BJ (cell line): ENCODE data around the gene MON1B. TPM values are rescaled to one million over a fixed set of nuclear protein-coding genes. Genes with fewer than 3 reads are reported as not detected.
"Not testable (repeated sequence)": the region's sequence is repeated elsewhere in the genome, so short reads cannot be mapped to it uniquely, and the experiment has no call there.

Experiments used
- CTCF ChIA-PET: fragments of 350-600 bp; formaldehyde crosslinking; extraction: SDS; loops from one replicate; lab custom pipeline; 2021; ENCODE audit warnings: antibody characterized with exemption, inconsistent platforms; lab: Yijun Ruan, JAX
- POLR2A ChIA-PET: fragments of 300-600 bp; sonication (Branson Sonifier 250); formaldehyde crosslinking; extraction: SDS; loops from one replicate; lab custom pipeline; 2021; ENCODE audit warnings: antibody characterized with exemption; lab: Charles Lee
- DNase-seq: peaks from one replicate; pipeline ENCODE4 v3.0.0-alpha.2; 2011; ENCODE audit warnings: low read depth
- H3K27me3 ChIP-seq: 2 replicates; pipeline ENCODE4 v1.6.0; 2011; ENCODE audit warnings: low read length; ENCODE audit not compliant: control insufficient read depth, insufficient read depth
- H3K36me3 ChIP-seq: 2 replicates; pipeline ENCODE4 v1.5.1; 2011; ENCODE audit warnings: low read length; ENCODE audit not compliant: control insufficient read depth, insufficient read depth
- H3K4me3 ChIP-seq: 2 replicates; pipeline ENCODE4 v1.5.1; 2011; ENCODE audit warnings: low read depth, mild to moderate bottlenecking, control low read depth, low read length
- CTCF ChIP-seq: IDR thresholded peaks from 2 replicates; pipeline ENCODE4 v1.5.1; 2011; ENCODE audit warnings: low read depth, mild to moderate bottlenecking, control low read depth, inconsistent platforms, low read length, moderate library complexity; ENCODE audit not compliant: insufficient read depth
- polyA plus RNA-seq: library from polyadenylated mRNA; depleted of rRNA; stranded (reverse); fragments of >200 nt; gene quantifications from 2 replicates; pipeline ENCODE4 v1.2.3, GENCODE V29; 2011; rRNA removed

Gene MON1B
- polyA plus RNA-seq, 1 experiment, result 17.3 TPM

DNA sequence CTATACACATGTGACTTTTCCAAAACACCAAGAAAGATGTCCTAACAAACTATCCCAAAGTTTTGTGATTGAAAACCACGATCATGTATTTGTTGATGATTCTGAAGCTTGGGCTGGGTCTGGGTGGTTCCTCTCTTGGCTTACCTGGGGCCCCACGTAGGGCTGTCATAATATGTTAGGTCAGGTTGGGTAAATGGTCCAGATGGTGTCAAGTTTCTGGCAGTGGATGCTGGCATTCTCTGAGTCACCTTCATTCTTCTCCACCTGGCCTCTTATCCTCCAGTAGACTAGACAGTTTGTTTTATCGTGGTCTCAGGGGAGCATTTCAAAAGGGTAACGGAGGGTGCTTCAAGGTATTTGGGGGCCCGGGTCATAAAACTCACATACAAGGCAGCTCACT, 47.6 kb downstream of the MON1B start:
- no peak for TF ChIP-seq CTCF
- ChIA-PET CTCF (interaction anchor here (1.0 to 14.9 kb wide), 3 partner anchors 103 to 345 kb away, joined by 3 to 302 read pairs (median 4); no protein-coding TSS in a partner anchor), POLR2A (no interaction called here)
- H3K27me3 ChIP-seq, result peaks cover 2% of the 10 kb centered on the region; the same call in 1 of the 2 replicates
- H3K36me3 ChIP-seq, result no peaks in the 10 kb centered on the region
- H3K4me3 ChIP-seq, result no peak overlapping the region
- no peak for DNase-seq

DNA sequence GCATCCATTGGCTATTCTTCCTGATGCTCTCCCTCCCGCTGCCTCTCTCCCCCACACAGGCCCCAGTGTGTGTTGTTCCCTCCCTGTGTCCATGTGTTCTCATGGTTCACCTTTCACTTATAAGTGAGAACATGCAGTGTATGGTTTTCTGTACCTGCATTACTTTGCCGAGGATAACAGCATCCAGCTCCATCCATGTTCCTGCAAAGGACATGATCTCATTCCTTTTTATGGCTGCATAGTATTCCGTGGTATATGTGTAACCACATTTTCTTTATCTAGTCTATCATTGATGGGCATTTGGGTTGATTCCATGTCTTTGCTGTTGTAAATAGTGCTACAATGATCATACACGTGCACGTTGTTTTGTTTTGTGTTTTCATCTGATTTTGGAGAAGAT, 51.5 kb downstream of the MON1B start:
- H3K36me3 ChIP-seq, H3K4me3 ChIP-seq, CTCF ChIA-PET, POLR2A ChIA-PET, H3K27me3 ChIP-seq, DNase-seq: not testable (repeated sequence)

GRCh38 chr16:77246150-77246549, 55.2 kb downstream of the MON1B start:
- no peaks in the 10 kb centered on the region for H3K27me3 ChIP-seq
- CTCF ChIA-PET, result interaction anchor here (2.3 kb wide), 1 partner anchor 10 kb away, joined by 20 read pairs; no protein-coding TSS in a partner anchor
- no peak for TF ChIP-seq CTCF

GRCh38 chr16:77250400-77250799, 59.4 kb downstream of the MON1B start:
- CTCF ChIA-PET, result interaction anchor here (1.5 to 2.0 kb wide), 2 partner anchors 14 to 333 kb away, joined by 5 to 7 read pairs; no protein-coding TSS in a partner anchor
- POLR2A ChIA-PET, result no interaction called here
- DNase-seq, result no peak
- TF ChIP-seq CTCF, result no peak
- Histone ChIP-seq H3K4me3 (no peak overlapping the region), H3K27me3 (no peaks in the 10 kb centered on the region), H3K36me3 (no peaks in the 10 kb centered on the region)

More at GRCh38 chr16:77246150-77246549, 55.2 kb downstream of the MON1B start:
- H3K4me3 ChIP-seq, result no peak overlapping the region
- H3K36me3 ChIP-seq, result no peaks in the 10 kb centered on the region
- no peak for DNase-seq
- POLR2A ChIA-PET, result no interaction called here

Other genes starting within 250 kb of the MON1B start
- 0.31 and 0.44 TPM in 2 replicates for gene SYCE1L, start 8.2 kb downstream of the MON1B start, polyA plus RNA-seq
- gene ADAMTS18, start 243.8 kb downstream of the MON1B start, polyA plus RNA-seq, result not detected in 2 replicates